ENCODE data around the gene TEKTIP1. TPM values are rescaled to one million over a fixed set of nuclear protein-coding genes. Genes with fewer than 3 reads are reported as not detected.

The TEKTIP1 gene
- polyA plus RNA-seq, 1 donor from 2014 or later, result not detected

GRCh38 chr19:3547767-3548282 lies 8.9 kb downstream of the TEKTIP1 start:
- Histone ChIP-seq H3F3A (ENCODE audit: insufficient read depth, low read length, poor library complexity, severe bottlenecking) (no peaks in the 10 kb centered on the region), H3K36me3 (ENCODE audit: insufficient read depth, low read length) (no peaks in the 10 kb centered on the region), H3K27me3 (ENCODE audit: insufficient read depth, low read depth, low read length) (no peaks in the 10 kb centered on the region), H2AFZ (ENCODE audit: low read depth, low read length) (no peak overlapping the region), H4K20me1 (ENCODE audit: insufficient read depth) (no peaks in the 10 kb centered on the region), H3K9me3 (ENCODE audit: low read length) (no peaks in the 10 kb centered on the region), H3K27ac (ENCODE audit: low read length) (no peak overlapping the region), H3K4me2 (ENCODE audit: low read length) (no peak overlapping the region), H3K4me3 (ENCODE audit: low read length) (no peak overlapping the region), H3K9me2 (ENCODE audit: insufficient read depth, low read length) (no peaks in the 10 kb centered on the region), H3K9ac (ENCODE audit: low read length) (no peak overlapping the region), H3K79me2 (replicated peaks; ENCODE audit: insufficient read depth, low read length) (no peaks in the 10 kb centered on the region)
- TF ChIP-seq EP300 (conservative IDR thresholded peaks at IDR 0.05; ENCODE audit: poor library complexity, severe bottlenecking) (no peak), EZH2 (IDR thresholded peaks at IDR 0.05; ENCODE audit: borderline replicate concordance, insufficient read depth, low read length, poor library complexity, severe bottlenecking) (no peak)

- no peaks in the 10 kb centered on the region for H3K27me3 ChIP-seq (ENCODE audit: insufficient read depth, low read depth, low read length)
- H3K4me2 ChIP-seq (ENCODE audit: low read length), result no peak overlapping the region
- no peaks in the 10 kb centered on the region for H3F3A ChIP-seq (ENCODE audit: insufficient read depth, low read length, poor library complexity, severe bottlenecking)
- no peaks in the 10 kb centered on the region for H3K9me2 ChIP-seq (ENCODE audit: insufficient read depth, low read length)
- TF ChIP-seq EZH2 (IDR thresholded peaks at IDR 0.05; ENCODE audit: borderline replicate concordance, insufficient read depth, low read length, poor library complexity, severe bottlenecking), result no peak
- no peak for TF ChIP-seq EP300 (conservative IDR thresholded peaks at IDR 0.05; ENCODE audit: poor library complexity, severe bottlenecking)
- TF ChIP-seq POLR2AphosphoS5 (IDR thresholded peaks at IDR 0.05), result no peak
- no peak for TF ChIP-seq SMC3 (conservative IDR thresholded peaks at IDR 0.05; ENCODE audit: poor library complexity)
- TF ChIP-seq TAF1 (IDR thresholded peaks at IDR 0.05; ENCODE audit: low read depth), result no peak
- no peak for TF ChIP-seq MXI1 (conservative IDR thresholded peaks at IDR 0.05; ENCODE audit: poor library complexity, severe bottlenecking)
- no peak for TF ChIP-seq CTCF (IDR thresholded peaks at IDR 0.05; ENCODE audit: poor library complexity, severe bottlenecking)
- TF ChIP-seq RAD21 (conservative IDR thresholded peaks at IDR 0.05), result no peak
- no peak for TF ChIP-seq REST (IDR thresholded peaks at IDR 0.05; ENCODE audit: borderline replicate concordance)
- no peaks in the 10 kb centered on the region for H4K20me1 ChIP-seq (ENCODE audit: insufficient read depth)
- no peak overlapping the region for H2AFZ ChIP-seq (ENCODE audit: low read depth, low read length)
- H3K36me3 ChIP-seq (ENCODE audit: insufficient read depth, low read length), result no peaks in the 10 kb centered on the region
- no peak overlapping the region for H3K27ac ChIP-seq (ENCODE audit: low read length)
- no peaks in the 10 kb centered on the region for H3K9me3 ChIP-seq (ENCODE audit: low read length)
- H3K9ac ChIP-seq (ENCODE audit: low read length), result no peak overlapping the region
- no peak overlapping the region for H3K4me3 ChIP-seq (ENCODE audit: low read length)
- no peaks in the 10 kb centered on the region for H3K79me2 ChIP-seq (replicated peaks; ENCODE audit: insufficient read depth, low read length)
Measured at GRCh38 chr19:3548606-3549005, 9.6 kb downstream of the TEKTIP1 start.

Measured in neural cell (in vitro differentiated cells).